Fibroblast of skin of left biceps (primary cell): ENCODE measurements around the gene CBS.
A peak's percentile ranks its signal among the peaks of the same experiment; 100 is the strongest.
"Not testable (repeated sequence)": the region's sequence is repeated elsewhere in the genome, so short reads cannot be mapped to it uniquely, and the experiment has no call there.

Source experiments
- DNase-seq, 2 experiments: peaks; one replicate each; pipeline ENCODE4 v3.0.0-alpha.2; 2013; ENCODE audit warnings: low read depth in 2 of 2

Gene CBS

DNA sequence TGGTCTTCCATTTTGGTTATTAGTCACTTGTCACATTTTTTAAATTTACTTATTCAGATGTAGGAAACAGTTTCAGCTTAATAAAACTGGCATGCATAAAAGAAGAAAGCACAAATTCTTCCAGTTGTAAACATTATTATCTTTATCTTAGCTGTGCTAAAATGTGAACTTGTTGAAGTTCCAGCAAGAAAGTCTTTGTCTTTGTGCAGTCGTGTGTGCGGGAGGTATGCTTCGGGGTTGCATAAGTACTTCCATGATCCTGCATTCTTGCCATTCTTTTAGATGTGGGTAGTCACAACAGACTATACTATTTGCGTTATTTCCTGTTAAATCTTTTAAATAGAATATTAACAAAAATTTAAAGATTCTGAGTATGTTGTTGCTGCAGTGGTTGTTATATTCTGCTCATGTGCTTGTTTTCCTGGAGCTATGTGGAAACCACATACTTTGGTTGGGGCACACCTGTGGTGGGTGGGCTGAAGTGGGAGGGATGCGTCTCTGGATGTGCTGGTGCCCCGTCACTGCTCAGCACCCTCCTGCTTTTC is 49.9 kb downstream of the CBS start:
- DNase-seq = peak; percentile 41 to 52

DNA sequence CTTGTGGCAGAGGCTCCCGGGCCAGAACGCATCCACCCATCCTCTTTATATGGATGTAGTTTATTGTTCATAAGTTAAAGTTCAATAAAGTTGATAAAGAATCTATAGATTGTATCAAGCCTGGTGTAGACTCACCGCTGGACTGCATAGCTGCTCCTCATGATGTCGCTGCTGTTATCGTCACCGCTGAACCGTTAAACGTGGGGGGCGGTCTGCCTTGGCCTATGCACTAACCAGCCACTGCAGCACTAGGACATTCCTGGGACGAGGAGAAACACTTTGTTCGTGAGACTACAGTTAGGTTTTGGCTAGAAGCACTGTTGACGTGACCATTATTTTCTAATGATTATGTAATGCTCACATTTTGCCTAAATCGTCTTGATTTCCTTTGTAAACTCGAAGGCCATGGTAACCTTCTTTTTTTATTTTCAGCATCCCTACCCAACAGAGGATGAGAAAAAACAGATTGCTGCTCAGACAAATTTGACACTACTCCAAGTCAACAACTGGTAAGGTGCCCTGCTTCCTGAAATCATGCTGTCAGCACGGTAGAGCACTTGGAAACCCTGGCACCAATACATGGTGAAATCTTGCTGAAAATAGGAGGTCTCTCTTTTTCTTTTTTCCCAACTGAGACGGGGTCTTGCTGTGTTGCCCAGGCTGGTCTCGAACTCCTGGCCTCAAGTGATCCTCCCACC is 51.0 kb downstream of the CBS start:
- DNase-seq = no peak

DNA sequence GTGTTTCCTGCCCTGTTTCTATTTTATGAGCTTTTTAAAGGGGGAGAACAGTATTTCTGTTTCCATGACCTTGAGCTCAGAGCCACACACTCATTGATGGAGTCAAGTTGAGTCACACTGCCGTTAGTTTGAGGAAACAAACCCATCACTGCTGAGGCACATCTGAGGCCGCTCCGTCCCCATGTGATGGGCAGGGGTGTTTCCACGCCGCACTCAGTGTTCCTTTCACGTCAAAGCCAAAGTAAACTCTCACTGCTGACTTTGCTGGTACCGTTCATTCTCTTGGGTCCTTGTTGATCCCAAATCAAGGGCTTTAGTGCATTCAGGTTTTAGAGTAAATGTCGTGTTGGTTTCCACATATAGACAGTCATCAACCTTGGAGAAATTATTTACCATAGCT is 52.5 kb downstream of the CBS start:
- no peak for DNase-seq

DNA sequence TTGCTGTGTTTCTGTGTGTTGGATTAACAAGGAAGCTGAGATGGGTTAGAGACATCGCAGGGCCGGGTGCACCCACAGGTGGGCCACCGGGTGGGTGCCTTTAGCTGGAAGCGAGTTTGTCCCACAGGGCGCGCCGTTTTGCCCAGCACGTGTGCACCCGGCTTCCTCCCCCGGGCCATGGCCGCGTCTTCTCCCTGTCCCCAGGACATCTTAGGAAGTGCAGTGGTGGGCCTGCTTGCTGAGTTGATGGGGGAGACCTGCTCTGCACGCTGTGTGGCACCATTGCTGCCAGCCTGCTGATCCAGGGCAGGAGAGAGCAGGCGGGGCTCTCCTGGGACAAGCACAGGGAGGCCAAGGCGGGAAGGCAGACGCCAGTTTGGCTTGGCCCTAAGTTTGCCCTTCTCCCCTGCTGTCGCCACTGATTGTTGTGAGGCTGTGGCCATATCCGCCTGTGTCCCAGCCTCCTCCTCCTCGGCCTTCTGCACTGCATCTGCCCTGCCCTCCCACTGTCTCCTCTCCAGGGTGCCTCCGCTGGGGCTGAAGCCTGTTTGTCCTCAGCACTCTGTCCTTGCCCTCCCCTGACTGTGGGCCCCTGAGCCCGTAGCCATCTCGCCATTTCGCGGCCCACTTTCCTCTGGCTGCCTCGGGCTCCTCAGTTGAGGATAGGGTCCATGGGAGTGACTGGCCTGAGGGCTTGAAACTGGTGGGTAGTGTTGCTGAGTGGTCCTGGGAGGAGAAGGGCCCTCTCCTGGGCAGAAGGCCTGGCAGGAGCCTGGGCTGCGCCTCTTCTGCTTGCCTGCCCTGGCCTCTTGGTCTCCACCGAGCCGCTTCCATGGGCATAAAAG is 53.7 kb downstream of the CBS start:
- DNase-seq = no peak

DNA sequence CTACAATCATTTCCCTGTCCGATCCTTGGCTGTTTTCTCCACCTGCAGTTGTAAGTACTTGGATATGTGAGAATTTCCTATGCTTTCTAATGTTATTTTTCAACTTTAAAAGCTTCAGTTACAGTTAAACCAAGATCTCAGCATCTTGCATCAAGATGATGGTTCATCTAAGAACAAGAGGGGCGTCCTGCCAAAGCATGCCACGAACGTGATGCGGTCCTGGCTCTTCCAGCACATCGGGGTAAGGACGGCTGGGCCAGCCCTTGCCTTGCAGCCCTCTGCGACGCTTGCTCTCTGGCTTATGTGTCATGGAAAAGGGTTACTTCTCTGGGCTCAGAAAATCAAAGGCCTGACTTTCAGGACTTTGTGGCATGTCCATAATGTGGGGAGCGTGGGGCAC is 54.4 kb downstream of the CBS start:
- no peak for DNase-seq

DNA sequence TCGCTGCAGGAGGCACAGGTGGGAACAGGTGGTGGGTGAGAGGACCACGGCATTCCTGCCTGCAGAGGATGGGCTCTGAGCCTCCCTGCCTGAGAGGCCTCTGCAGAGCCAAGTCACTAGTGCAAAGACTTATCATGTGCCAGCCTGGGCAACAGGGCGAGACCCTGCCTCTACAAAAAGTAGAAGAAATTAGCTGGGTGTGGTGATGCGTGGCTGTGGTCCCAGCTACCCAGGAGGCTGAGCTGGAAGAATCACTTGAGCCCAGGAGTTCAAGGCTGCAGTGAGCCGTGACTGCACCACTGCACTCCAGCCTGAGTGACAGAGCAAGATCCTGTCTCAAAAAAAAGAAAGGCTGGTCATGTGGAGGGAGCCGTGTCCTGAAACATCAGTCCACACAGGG is 54.9 kb downstream of the CBS start:
- no peak for DNase-seq

DNA sequence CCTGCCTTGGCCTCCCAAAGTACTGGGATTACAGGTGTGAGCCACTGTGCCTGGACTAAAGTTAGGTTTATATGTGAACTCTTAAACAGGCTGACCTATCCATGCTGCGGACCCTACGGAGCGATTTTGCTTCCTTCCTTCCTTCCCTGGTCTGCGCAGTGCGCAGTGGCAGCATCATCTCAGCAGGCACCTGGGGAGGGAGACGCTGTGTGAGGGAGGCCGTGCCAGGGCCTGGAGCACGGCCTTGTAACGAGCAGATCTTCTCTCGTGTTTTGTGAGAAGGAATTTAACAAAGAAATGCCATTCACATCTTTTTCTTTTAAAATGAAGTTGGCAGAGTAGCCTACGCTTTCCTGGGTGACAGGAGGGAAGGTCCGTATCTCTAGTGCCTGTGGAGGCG is 55.5 kb downstream of the CBS start:
- DNase-seq = no peak

DNA sequence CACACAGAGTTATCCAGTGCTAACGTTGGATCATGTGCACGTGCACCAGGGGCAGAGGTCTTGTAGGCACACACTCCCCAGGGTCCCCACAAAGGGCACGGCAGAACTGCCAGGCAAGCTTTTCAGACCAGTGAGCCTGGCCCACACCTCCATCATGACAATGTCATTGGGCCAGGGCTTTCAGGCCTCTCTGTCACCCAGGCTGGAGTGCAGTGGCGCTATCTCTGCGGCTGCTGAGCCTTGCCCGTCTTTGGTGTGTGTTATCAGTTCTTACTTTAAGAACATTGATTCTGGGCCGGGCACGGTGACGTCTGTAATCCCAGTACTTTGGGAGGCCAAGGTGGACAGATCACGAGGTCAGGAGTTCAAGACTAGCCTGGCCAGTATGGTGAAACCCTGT is 57.1 kb downstream of the CBS start:
- no peak for DNase-seq

DNA sequence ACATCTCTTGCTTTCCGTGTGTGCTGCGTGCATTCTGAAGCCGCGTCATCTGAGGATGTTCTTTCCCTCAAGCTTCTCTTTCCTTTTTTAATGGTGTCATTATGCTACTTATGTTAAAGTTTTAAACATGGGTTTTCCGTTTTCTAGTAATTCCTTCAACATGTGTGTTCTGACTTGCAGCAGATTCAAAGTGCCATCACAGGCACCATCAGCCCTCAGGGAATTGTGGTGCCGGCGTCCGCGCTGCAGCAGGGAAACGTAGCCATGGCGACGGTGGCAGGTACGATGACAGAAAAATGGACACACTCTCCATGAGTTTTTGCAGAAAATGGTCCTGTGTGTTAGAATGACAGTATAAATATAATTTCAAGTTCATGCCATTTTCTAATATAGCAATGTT is 58.9 kb downstream of the CBS start:
- no peak for DNase-seq

DNA sequence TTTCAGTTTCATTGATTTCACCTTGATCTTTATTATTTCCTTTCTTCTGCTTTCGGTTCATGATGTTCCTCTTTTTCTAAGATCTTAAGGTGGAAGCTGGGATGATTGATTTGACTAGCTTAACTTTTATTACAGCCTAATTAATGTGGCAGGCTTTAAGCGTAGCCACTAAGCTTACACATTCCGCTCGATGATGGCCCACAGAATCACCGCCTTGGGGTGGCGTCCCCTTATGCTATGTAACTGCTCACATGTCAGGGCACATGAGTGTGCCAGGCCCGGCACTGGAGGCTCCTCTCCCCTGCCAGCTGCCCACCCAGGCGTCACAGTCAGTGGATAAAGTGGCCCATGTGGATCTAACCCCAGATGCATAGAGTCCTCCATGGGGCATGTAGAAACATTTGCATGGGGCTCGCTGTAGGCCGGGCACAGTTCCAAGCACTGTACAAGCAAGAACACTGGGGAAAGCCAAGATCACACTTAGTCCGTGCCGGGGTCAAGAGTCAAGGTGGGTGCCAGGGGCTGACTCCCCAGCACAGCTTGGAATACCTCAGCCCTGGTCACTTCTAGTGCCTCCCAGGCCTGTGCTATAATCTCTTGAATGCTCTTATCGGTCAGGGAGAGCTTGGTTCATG is 59.6 kb downstream of the CBS start:
- DNase-seq = no peak

DNA sequence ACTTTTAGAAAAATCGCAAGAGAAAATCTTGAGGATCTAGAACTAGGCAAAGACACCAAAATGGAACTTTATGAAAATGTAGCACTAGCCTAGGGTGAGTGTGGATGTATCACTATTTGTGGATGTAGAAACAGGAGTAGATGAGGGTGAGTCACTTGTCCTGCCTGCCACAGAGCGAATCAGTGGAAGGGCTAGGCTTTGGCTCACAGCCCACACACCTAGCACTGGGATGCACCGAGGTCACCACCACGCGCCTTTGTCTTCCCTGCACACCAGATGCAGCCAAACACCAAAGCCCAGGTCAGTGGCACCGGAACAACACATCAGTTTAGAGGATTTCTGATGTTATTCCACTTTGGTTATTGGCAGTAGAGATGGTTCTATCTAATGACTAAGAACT is 63.0 kb downstream of the CBS start:
- DNase-seq = no peak

DNA sequence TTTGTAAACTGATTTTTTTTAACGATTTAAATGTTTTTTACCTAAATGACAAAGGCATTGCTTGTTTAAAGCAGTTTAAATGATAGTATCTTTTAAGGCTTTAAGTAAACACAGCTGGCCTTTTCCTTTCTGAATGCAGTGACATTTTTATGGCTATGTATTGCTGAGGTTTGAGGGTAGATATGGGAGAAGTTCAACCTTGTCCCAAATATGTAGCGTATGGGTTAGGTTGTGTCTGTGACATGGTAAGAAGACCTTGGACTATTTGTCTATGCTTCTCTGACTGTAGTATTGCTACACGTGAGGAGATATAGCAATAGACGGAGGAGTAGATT is 68.8 kb downstream of the CBS start:
- no peak for DNase-seq

DNA sequence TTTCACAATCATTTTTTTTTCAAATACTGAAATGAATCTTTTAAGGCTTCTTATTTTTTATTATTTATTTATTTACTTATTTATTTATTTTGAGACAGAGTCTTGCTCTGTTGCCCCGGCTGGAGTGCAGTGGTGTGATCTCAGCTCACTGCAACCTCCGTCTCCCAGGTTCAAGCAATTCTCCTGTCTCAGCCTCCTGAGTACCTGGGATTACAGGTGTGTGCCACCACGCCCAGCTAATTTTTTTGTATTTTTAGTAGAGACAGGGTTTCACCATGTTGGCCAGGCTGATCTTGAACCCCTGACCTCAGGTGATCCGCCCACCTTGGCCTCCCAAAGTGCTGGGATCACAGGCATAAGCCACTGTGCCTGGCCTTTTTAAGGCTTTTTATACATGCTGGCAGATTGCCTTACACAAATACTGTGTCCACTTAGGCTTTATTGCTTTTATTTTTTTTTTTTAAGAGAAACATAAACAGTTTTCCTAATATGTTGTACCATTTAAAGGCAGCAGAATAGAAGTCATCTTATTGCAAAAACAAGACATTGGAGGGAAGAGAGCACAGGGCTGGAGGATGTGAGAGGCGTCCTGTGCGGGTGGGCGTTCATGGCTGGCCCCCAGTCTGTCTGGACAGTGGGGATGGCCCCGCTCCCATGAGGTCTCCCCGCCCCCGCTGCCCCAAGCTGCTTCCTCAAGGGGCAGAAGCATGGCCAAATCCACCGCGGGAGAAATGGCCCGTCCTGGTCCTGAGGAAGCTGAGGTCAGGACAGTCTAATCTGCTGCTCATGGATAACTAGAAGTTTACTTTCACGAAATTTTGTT is 69.4 kb downstream of the CBS start:
- DNase-seq = not testable (repeated sequence)

DNA sequence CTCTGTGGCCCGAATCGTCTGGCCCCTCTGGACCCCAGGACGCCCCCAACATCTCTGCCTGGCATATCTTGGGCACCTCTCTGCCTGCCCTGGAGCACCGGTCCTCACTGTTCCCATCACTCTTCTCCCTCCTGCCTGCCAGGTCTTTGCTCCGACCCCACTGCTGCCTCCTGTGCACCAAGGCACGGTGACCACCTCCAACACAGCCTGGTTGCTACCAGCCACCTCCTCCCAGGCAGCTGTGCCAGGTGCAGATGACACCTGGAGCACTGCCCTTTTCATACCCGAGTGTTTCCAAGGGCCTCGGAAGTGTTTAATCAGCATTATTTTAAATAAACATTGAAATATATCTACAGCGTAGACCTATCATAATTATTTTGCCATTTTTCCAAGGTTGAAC is 70.0 kb downstream of the CBS start:
- DNase-seq = no peak

DNA sequence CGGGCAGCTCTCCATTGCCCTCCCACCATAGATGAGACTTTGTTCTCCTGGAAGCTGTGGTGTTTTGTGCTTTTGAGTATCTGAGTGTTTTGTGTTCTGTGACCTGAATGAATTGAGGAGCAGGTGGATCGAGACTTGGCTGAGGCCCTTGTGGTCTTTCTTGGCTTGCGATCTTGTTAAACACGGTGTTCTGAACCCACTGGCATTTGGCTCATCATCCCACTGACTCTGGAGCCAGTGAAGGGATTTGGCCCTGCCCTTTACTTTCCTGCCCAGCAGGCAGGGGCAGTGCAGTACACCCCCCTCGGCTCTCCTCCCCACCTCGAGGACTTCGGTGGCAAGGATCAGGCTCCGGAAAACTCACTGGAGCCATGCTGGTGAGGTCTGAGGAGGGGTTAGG is 70.7 kb downstream of the CBS start:
- DNase-seq = no peak
